Panc1 (cell line): ENCODE results near the gene NCK2. TPM values are rescaled to one million over a fixed set of nuclear protein-coding genes. Genes with fewer than 3 reads are reported as not detected.

Source experiments
- ATAC-seq: fragments of 200-7000 bp; cut with Tn5 transposase; 2 replicates; pipeline ENCODE4 v1.9.1; 2020; ENCODE audit warnings: mild to moderate bottlenecking, moderate library complexity
- BruUV-seq: library from RNA; stranded (reverse); fragments of 400-500 nt; replicated peaks from 2 replicates; lab custom pipeline; 2021; lab: Mats Ljungman, UMichigan
- CTCF ChIA-PET: fragments of 300-600 bp; sonication (Branson Sonifier 250); formaldehyde crosslinking; loops from one replicate; lab custom pipeline; 2022; ENCODE audit warnings: antibody characterized with exemption; lab: Charles Lee
- POLR2A ChIA-PET: fragments of 300-600 bp; sonication (Branson Sonifier 250); formaldehyde crosslinking; loops from one replicate; lab custom pipeline; 2022; ENCODE audit warnings: antibody characterized with exemption; lab: Charles Lee
- DNase-seq: peaks from one replicate; pipeline ENCODE4 v3.0.0-alpha.2; 2010; ENCODE audit warnings: low read depth, low spot score
- H3K27ac ChIP-seq: 2 replicates; pipeline ENCODE4 v1.5.1; 2011; ENCODE audit warnings: mild to moderate bottlenecking, low read length, inconsistent platforms
- H3K27me3 ChIP-seq: fragments of 200-500 bp; sonication (Bioruptor generic); 2 replicates; pipeline ENCODE4 v1.6.0; 2014; ENCODE audit warnings: low read length, inconsistent platforms; ENCODE audit not compliant: control insufficient read depth, insufficient read depth
- H3K36me3 ChIP-seq: fragments of 200-500 bp; sonication (Bioruptor generic); 2 replicates; pipeline ENCODE4 v1.5.1; 2014; ENCODE audit warnings: inconsistent platforms, mild to moderate bottlenecking, low read length, moderate library complexity; ENCODE audit not compliant: control insufficient read depth, insufficient read depth
- H3K4me1 ChIP-seq: 2 replicates; pipeline ENCODE4 v1.5.1; 2011; ENCODE audit warnings: inconsistent platforms, mild to moderate bottlenecking, low read length, moderate library complexity; ENCODE audit not compliant: control insufficient read depth, insufficient read depth
- H3K4me3 ChIP-seq, 2 experiments: 2 replicates each; pipeline ENCODE4 v1.5.1; 2011 to 2012; ENCODE audit warnings: low read depth in 2 of 2, low read length in 2 of 2, mild to moderate bottlenecking in 2 of 2, inconsistent platforms in 1 of 2, moderate library complexity in 1 of 2
- H3K9me3 ChIP-seq: fragments of 200-500 bp; sonication (Bioruptor generic); 2 replicates; pipeline ENCODE4 v1.5.1; 2014; ENCODE audit warnings: low read depth, mild to moderate bottlenecking, inconsistent platforms, low read length, moderate library complexity; ENCODE audit not compliant: control insufficient read depth, insufficient read depth
- POLR2AphosphoS5 ChIP-seq: IDR thresholded peaks from 2 replicates; pipeline ENCODE4 v1.6.1; 2012; ENCODE audit warnings: mild to moderate bottlenecking, low read depth, low read length, moderate library complexity
- SIN3A ChIP-seq: IDR thresholded peaks from 2 replicates; pipeline ENCODE4 v1.6.1; 2012; ENCODE audit warnings: low read depth, mild to moderate bottlenecking, low read length, moderate library complexity, borderline replicate concordance; ENCODE audit not compliant: insufficient read depth
- TCF7L2 ChIP-seq: IDR thresholded peaks from 2 replicates; pipeline ENCODE4 v1.6.1; 2011; ENCODE audit warnings: mild to moderate bottlenecking, low read depth, low read length, inconsistent platforms
- in situ Hi-C: cut with HindIII; loops from 2 replicates; pipeline ENCODE4 v1.10.0; 2016; ENCODE audit warnings: low sequenced_read_pairs, low pct_unique_long_range_greater_than_20kb
- intact Hi-C: fragments of 100-400 bp; cut with micrococcal nuclease; formaldehyde crosslinking; loops from one replicate; pipeline ENCODE4 v1.10.0; 2022; ENCODE audit not compliant: unreplicated experiment
- total RNA-seq: library from RNA; stranded (reverse); gene quantifications from one replicate; pipeline ENCODE4 v1.2.1, GENCODE V29; 2021; ENCODE audit not compliant: unreplicated experiment
- TF ChIP-seq, protein P1 (sequence below): fragments of 450-650 bp; IDR thresholded peaks from 2 replicates; pipeline ENCODE4 v1.5.1; 2017; ENCODE audit warnings: mild to moderate bottlenecking
- TF ChIP-seq, protein P2 (sequence below), 2 experiments: IDR thresholded peaks; 2 replicates each; pipeline ENCODE4 v1.6.1; 2011 to 2012; ENCODE audit warnings: low read depth in 2 of 2, control low read depth in 1 of 2, low read length in 1 of 2, mild to moderate bottlenecking in 1 of 2, moderate library complexity in 1 of 2; ENCODE audit not compliant: insufficient read depth in 1 of 2

NCK2 gene
- total RNA-seq, 1 experiment from 2014 or later = 60.7 TPM

DNA sequence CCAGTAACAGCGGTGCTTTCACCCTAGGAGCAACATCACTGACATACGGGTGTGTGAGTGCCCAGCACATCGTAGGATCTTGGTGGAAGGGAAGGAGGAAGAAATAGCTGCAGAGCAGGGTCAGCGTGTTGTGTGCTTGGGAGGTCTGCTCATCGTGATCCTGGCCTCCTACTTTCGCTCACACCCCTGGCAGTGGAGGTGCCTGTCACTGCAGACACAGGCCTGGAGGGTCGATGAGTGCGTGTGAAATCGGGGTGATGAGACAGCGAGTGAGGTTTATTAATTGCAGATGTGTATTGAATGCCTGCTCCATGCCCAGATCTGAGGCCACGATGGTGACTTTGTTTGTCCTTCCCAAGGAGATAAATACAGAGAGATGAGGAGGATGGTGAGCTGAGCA is 126.1 kb downstream of the NCK2 start:
- no peak for DNase-seq
- H3K27ac ChIP-seq = no peak overlapping the region
- H3K27me3 ChIP-seq = no peaks in the 10 kb centered on the region
- ChIA-PET POLR2A (no interaction called here), CTCF (no interaction called here)
- no peaks in the 10 kb centered on the region; the same call in 1 of the 2 replicates for H3K4me1 ChIP-seq
- TF ChIP-seq POLR2AphosphoS5 (no peak), SIN3A (no peak), TCF7L2 (no peak)
- TF ChIP-seq, protein P1, sequence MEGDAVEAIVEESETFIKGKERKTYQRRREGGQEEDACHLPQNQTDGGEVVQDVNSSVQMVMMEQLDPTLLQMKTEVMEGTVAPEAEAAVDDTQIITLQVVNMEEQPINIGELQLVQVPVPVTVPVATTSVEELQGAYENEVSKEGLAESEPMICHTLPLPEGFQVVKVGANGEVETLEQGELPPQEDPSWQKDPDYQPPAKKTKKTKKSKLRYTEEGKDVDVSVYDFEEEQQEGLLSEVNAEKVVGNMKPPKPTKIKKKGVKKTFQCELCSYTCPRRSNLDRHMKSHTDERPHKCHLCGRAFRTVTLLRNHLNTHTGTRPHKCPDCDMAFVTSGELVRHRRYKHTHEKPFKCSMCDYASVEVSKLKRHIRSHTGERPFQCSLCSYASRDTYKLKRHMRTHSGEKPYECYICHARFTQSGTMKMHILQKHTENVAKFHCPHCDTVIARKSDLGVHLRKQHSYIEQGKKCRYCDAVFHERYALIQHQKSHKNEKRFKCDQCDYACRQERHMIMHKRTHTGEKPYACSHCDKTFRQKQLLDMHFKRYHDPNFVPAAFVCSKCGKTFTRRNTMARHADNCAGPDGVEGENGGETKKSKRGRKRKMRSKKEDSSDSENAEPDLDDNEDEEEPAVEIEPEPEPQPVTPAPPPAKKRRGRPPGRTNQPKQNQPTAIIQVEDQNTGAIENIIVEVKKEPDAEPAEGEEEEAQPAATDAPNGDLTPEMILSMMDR = no peak
- TF ChIP-seq, protein P2, sequence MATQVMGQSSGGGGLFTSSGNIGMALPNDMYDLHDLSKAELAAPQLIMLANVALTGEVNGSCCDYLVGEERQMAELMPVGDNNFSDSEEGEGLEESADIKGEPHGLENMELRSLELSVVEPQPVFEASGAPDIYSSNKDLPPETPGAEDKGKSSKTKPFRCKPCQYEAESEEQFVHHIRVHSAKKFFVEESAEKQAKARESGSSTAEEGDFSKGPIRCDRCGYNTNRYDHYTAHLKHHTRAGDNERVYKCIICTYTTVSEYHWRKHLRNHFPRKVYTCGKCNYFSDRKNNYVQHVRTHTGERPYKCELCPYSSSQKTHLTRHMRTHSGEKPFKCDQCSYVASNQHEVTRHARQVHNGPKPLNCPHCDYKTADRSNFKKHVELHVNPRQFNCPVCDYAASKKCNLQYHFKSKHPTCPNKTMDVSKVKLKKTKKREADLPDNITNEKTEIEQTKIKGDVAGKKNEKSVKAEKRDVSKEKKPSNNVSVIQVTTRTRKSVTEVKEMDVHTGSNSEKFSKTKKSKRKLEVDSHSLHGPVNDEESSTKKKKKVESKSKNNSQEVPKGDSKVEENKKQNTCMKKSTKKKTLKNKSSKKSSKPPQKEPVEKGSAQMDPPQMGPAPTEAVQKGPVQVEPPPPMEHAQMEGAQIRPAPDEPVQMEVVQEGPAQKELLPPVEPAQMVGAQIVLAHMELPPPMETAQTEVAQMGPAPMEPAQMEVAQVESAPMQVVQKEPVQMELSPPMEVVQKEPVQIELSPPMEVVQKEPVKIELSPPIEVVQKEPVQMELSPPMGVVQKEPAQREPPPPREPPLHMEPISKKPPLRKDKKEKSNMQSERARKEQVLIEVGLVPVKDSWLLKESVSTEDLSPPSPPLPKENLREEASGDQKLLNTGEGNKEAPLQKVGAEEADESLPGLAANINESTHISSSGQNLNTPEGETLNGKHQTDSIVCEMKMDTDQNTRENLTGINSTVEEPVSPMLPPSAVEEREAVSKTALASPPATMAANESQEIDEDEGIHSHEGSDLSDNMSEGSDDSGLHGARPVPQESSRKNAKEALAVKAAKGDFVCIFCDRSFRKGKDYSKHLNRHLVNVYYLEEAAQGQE (IDR thresholded peaks at IDR 0.05; ENCODE audit: insufficient read depth in 1 of 2, low read depth in 2 of 2, low read length in 1 of 2) = no peak
- BruUV-seq = no TSS peak
- no peaks in the 10 kb centered on the region for H3K36me3 ChIP-seq
- no peak overlapping the region for H3K4me3 ChIP-seq
- intact Hi-C loops (no loop called here), in situ Hi-C loops (no loop called here)
- no peak for ATAC-seq
- H3K9me3 ChIP-seq = no peaks in the 10 kb centered on the region

DNA sequence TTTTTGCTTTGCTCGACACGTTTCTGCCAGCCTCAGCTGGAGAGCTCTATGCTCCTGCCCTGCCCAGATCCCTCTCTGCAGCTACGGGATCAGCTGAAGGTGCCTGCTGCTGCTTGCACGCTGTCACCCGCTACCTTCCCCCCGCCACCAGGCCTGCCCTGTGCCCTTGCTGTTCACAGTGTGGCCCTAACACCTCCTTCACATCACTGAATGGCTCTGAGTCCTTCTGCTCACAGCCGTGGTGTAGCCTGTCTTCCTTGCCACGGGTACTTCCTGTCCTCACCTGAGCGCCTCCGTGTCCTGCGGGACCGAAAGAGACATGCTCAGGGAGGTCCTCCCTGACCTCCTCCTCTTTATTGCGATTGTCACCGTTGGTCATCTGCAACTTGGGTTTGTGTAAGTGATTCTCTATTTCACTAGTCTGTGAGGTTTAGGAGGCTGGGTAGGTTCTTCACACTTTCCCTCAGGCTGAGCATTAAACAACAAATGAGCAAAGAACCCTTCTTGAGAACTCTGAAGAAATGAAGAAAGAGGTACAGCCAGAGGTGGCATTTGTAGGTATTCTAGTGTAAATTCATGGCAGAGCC is 127.5 kb downstream of the NCK2 start:
- H3K4me3 ChIP-seq = no peak overlapping the region
- no peak overlapping the region for H3K27ac ChIP-seq
- no peak for DNase-seq
- TF ChIP-seq SIN3A (no peak), POLR2AphosphoS5 (no peak), TCF7L2 (no peak)
- TF ChIP-seq, protein P2 (IDR thresholded peaks at IDR 0.05; ENCODE audit: insufficient read depth in 1 of 2, low read depth in 2 of 2, low read length in 1 of 2) = no peak
- TF ChIP-seq, protein P1 = no peak
- no peaks in the 10 kb centered on the region for H3K9me3 ChIP-seq
- in situ Hi-C loops (no loop called here), intact Hi-C loops (no loop called here)
- CTCF ChIA-PET = no interaction called here
- H3K4me1 ChIP-seq = no peaks in the 10 kb centered on the region; the same call in 1 of the 2 replicates
- no peaks in the 10 kb centered on the region for H3K27me3 ChIP-seq
- no TSS peak for BruUV-seq
- no peak for ATAC-seq
- H3K36me3 ChIP-seq = no peaks in the 10 kb centered on the region
- POLR2A ChIA-PET = no interaction called here
